Common myeloid progenitor, CD34-positive (primary cell): ENCODE measurements around the gene TRPM3.
"Not testable (repeated sequence)": the region's sequence is repeated elsewhere in the genome, so short reads cannot be mapped to it uniquely, and the experiment has no call there.

Experiments
- CTCF ChIA-PET: fragments of 350-600 bp; sonication (Branson Sonifier 250); formaldehyde crosslinking; loops from one replicate; lab custom pipeline; 2021; ENCODE audit warnings: antibody characterized with exemption; lab: Charles Lee
- POLR2A ChIA-PET: fragments of 350-600 bp; sonication (Branson Sonifier 250); formaldehyde crosslinking; loops from one replicate; lab custom pipeline; 2021; ENCODE audit warnings: antibody characterized with exemption; lab: Charles Lee
- DNase-seq, 3 donors: peaks; one replicate each; pipeline versions ENCODE4 v3.0.0 to v3.0.0-alpha.2; 2013
- H3K27ac ChIP-seq, 2 experiments: 1 replicate in 1 of 2; 2 replicates in 1 of 2; pipeline ENCODE4 v1.7.0; 2013; ENCODE audit warnings: inconsistent platforms in 2 of 2, low read length in 2 of 2, mild to moderate bottlenecking in 2 of 2, low read depth in 1 of 2, moderate library complexity in 1 of 2; ENCODE audit not compliant: severe bottlenecking in 2 of 2, insufficient read depth in 1 of 2, poor library complexity in 1 of 2
- H3K27me3 ChIP-seq, 5 experiments: replicated peaks in 2 of 5; 1 replicate in 3 of 5; 2 replicates in 2 of 5; pipeline versions ENCODE4 v1.6.1 to v1.7.0; 2013; ENCODE audit warnings: low read length in 4 of 5, mild to moderate bottlenecking in 2 of 5, moderate library complexity in 2 of 5, inconsistent platforms in 1 of 5; ENCODE audit not compliant: insufficient read depth in 5 of 5, control insufficient read depth in 4 of 5
- H3K36me3 ChIP-seq, 4 experiments: 1 replicate in 2 of 4; 2 replicates in 2 of 4; pipeline versions ENCODE4 v1.6.1 to v1.7.0; 2013; ENCODE audit warnings: low read length in 3 of 4, control low read depth in 1 of 4, mild to moderate bottlenecking in 1 of 4; ENCODE audit not compliant: control insufficient read depth in 4 of 4, insufficient read depth in 4 of 4
- H3K4me1 ChIP-seq, 4 experiments: 1 replicate in 3 of 4; 2 replicates in 1 of 4; pipeline versions ENCODE4 v1.6.1 to v1.7.1; 2013; ENCODE audit warnings: low read length in 3 of 4, mild to moderate bottlenecking in 3 of 4, control low read depth in 1 of 4, inconsistent platforms in 1 of 4, moderate library complexity in 1 of 4; ENCODE audit not compliant: control insufficient read depth in 4 of 4, insufficient read depth in 4 of 4; ENCODE audit errors: control extremely low read depth in 1 of 4
- H3K4me3 ChIP-seq, 7 experiments: 1 replicate in 4 of 7; 2 replicates in 3 of 7; pipeline versions ENCODE4 v1.5.1 to v1.7.0; 2013; ENCODE audit warnings: mild to moderate bottlenecking in 7 of 7, low read length in 6 of 7, moderate library complexity in 6 of 7, inconsistent platforms in 2 of 7, low read depth in 2 of 7, control low read depth in 1 of 7; ENCODE audit not compliant: insufficient read depth in 4 of 7, control insufficient read depth in 1 of 7; ENCODE audit errors: extremely low read depth in 1 of 7
- H3K9me3 ChIP-seq, 5 experiments: 1 replicate in 4 of 5; 2 replicates in 1 of 5; pipeline versions ENCODE4 v1.6.1 to v1.7.1; 2013; ENCODE audit warnings: low read length in 4 of 5, mild to moderate bottlenecking in 2 of 5, inconsistent platforms in 1 of 5, low read depth in 1 of 5, moderate library complexity in 1 of 5; ENCODE audit not compliant: control insufficient read depth in 4 of 5, insufficient read depth in 2 of 5; ENCODE audit errors: control extremely low read depth in 1 of 5
- WGBS: methylation state at CpG from one replicate; pipeline ENCODE4 v1.1.5; 2013; ENCODE audit not compliant: insufficient coverage; 5-methylcytosine and 5-hydroxymethylcytosine counted together

Gene TRPM3

GRCh38 chr9:70978085-70978484 lies 143.3 kb downstream of the TRPM3 start:
- Histone ChIP-seq H3K9me3 (no peaks in the 10 kb centered on the region), H3K36me3 (no peaks in the 10 kb centered on the region), H3K27ac (no peak overlapping the region), H3K27me3 (no peaks in the 10 kb centered on the region), H3K4me1 (no peaks in the 10 kb centered on the region), H3K4me3 (no peak overlapping the region)
- 100% methylated on average over 1 of the region's 3 CpGs for WGBS
- ChIA-PET CTCF (no interaction called here), POLR2A (no interaction called here)
- no peak for DNase-seq

- no peaks in the 10 kb centered on the region for H3K27me3 ChIP-seq
- H3K27ac ChIP-seq: no peak overlapping the region
- no peak for DNase-seq
- no peaks in the 10 kb centered on the region for H3K9me3 ChIP-seq
- CTCF ChIA-PET: no interaction called here
- POLR2A ChIA-PET: no interaction called here
- H3K36me3 ChIP-seq: no peaks in the 10 kb centered on the region
- 100% methylated on average over 3 of the region's 5 CpGs for WGBS
- no peak overlapping the region for H3K4me3 ChIP-seq
- no peaks in the 10 kb centered on the region for H3K4me1 ChIP-seq
Observed at GRCh38 chr9:70975821-70976220, 145.6 kb downstream of the TRPM3 start.

GRCh38 chr9:70971723-70972122 lies 149.7 kb downstream of the TRPM3 start:
- Histone ChIP-seq H3K27me3 (no peaks in the 10 kb centered on the region), H3K27ac (no peak overlapping the region), H3K9me3 (no peaks in the 10 kb centered on the region), H3K36me3 (no peaks in the 10 kb centered on the region), H3K4me3 (no peak overlapping the region), H3K4me1 (no peaks in the 10 kb centered on the region)
- peak; percentile 9 to 64 (median 51) for DNase-seq
- CTCF ChIA-PET: interaction anchor here (0.8 to 1.3 kb wide), 2 partner anchors 37 to 46 kb away, joined by 3 read pairs; no protein-coding TSS in a partner anchor
- 0% methylated on average over 1 of the region's 1 CpG for WGBS
- POLR2A ChIA-PET: no interaction called here

- CTCF ChIA-PET, H3K36me3 ChIP-seq, H3K4me1 ChIP-seq, H3K27me3 ChIP-seq, DNase-seq, POLR2A ChIA-PET, H3K9me3 ChIP-seq, H3K4me3 ChIP-seq, H3K27ac ChIP-seq: not testable (repeated sequence)
- 100% methylated on average over 2 of the region's 3 CpGs for whole genome bisulfite sequencing
Observed at GRCh38 chr9:70966380-70966779, 155.0 kb downstream of the TRPM3 start.

GRCh38 chr9:70964861-70965260 lies 156.6 kb downstream of the TRPM3 start:
- Histone ChIP-seq H3K4me1 (no peaks in the 10 kb centered on the region), H3K27ac (no peak overlapping the region), H3K27me3 (no peaks in the 10 kb centered on the region), H3K9me3 (no peaks in the 10 kb centered on the region), H3K4me3 (no peak overlapping the region), H3K36me3 (no peaks in the 10 kb centered on the region)
- POLR2A ChIA-PET: no interaction called here
- DNase-seq: no peak
- CTCF ChIA-PET: no interaction called here

- no peaks in the 10 kb centered on the region for H3K36me3 ChIP-seq
- 100% methylated on average over 2 of the region's 3 CpGs for WGBS
- H3K27ac ChIP-seq: no peak overlapping the region
- no peaks in the 10 kb centered on the region for H3K27me3 ChIP-seq
- no peaks in the 10 kb centered on the region for H3K4me1 ChIP-seq
- POLR2A ChIA-PET: no interaction called here
- H3K9me3 ChIP-seq: no peaks in the 10 kb centered on the region
- DNase-seq: no peak
- CTCF ChIA-PET: no interaction called here
- no peak overlapping the region for H3K4me3 ChIP-seq
Observed at GRCh38 chr9:70963554-70963953, 157.9 kb downstream of the TRPM3 start.

- no peaks in the 10 kb centered on the region for H3K9me3 ChIP-seq
- no peaks in the 10 kb centered on the region for H3K36me3 ChIP-seq
- H3K27ac ChIP-seq: no peak overlapping the region
- H3K27me3 ChIP-seq: no peaks in the 10 kb centered on the region
- DNase-seq: no peak
- 97% methylated on average over 3 of the region's 4 CpGs for WGBS
- ChIA-PET POLR2A (no interaction called here), CTCF (no interaction called here)
- H3K4me1 ChIP-seq: no peaks in the 10 kb centered on the region
- no peak overlapping the region for H3K4me3 ChIP-seq
Observed at GRCh38 chr9:70962761-70963440, 158.5 kb downstream of the TRPM3 start.
